ENCODE data around the gene TMEM271.
"Not testable (repeated sequence)": the region's sequence is repeated elsewhere in the genome, so short reads cannot be mapped to it uniquely, and the experiment has no call there.

The TMEM271 gene

DNA sequence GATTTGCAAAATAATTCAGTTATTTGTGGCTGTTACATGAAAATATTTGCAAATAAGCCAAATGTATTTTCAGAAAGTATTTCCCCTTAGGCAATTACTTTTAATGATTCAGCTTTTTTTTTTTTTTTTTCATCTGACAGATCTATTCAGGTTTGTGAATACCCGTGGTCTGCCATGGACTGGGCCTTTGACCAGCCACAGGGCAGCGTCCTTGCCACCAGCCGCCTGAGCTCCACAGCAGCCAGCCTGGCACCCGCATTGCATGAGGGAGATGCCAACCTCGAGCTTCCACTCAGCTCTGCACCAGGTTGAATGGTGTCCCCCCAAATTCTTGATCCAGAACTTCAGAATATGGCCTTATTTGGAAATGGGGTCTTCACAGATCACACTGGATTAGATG is 14.7 kb downstream of the TMEM271 start:
- no peak for DNase-seq

DNA sequence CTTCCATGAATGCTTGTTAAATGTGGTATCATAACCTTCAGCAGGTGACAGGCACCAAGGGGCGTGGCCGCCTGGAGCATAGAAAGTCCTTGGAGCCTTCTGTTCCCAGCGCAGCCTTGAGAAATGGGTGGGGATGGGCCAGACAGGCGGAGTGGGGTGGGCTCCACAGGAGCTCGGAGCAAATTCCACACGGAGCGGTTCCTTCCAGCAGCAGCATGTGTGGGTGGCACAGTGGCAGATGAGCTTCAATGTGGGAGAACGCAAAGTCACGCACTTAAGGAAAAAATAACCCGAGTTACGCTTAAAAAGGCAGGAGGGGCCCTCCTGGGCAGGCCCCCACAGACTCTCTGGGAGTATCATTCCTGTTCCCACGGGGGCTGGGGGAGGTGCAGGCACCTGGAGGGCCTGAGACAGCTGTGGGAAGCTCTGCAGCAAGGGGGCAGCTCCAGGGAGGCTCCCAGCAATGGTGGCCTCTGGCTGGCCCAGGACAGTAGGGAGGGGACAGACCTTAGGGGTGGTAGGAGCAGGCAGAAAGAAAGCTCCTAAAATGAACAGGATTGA is 15.3 kb downstream of the TMEM271 start:
- DNase-seq: no peak

DNA sequence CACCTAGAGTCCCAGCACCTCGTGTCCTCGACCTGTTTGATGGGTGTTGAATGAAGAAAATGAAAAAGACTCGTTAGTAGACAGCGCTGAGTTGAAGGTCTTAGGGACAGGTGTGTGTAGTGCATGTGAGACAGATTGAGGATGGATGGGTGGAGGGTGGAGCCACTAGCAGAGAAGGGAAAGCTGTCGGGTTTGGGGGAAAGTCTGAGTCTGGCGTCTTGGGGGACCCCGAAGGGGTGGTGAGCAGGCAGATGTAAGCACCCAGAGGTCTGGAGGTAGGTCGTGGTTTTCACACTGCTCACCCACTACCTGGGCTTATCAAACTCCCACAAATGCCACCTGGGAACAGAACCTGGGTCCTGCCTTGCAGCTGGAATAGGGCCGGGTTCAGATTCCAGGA is 16.0 kb downstream of the TMEM271 start:
- DNase-seq: no peak

DNA sequence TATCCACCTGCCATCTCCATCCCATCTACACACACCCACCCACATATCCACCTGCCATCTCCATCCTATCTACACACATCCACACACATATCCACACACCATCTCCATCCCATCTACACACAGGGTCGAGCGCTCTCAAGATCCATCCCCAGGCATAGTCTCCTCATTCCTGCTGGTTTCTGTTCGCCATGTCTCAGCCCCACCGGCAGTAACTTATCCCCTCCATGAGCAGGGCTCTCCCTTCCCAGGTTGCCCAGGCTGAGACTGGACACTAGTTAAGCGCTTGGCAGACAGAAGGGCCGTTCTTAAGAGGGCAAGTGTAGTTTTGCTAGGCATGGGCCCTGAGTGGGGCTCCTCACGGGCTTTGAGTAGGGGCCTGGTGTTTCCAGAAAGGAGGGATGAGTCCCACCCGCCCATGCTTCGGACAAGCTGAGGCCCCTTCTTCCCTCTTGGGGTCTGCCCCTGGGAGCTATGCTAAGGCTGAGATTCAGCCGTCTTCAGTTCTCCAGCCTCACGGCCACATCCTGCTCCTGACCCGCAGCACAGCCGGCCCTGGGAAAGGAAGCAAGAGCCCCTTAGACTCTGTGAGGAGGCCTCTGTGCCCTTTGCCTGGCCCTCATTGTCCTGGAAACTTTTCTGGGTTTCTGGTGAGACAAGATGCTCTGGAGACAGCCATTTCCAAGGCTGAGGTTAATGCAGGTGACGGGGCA is 20.4 kb downstream of the TMEM271 start:
- no peak for DNase-seq

- not testable (repeated sequence) for DNase-seq
Measured at GRCh38 chr4:554793-555320, 21.2 kb downstream of the TMEM271 start.

DNA sequence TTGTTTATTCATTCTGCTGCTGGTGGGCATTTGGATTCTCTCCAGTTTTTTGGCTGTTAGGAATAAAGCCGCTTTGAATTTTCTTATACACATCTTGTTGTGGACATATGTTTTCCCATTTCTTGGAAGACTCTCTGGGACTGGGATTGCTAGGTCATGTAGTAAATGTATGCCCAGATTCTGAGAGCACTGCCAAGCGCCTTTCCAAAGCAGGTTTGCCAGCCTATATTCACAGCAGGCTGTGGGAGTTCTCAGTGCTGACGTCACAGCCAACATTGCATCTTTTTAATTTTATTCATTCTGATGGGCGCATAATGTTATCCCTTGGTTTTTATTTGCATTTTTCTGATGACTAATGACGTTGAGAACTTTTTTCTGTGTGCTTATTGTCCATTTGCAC is 24.1 kb downstream of the TMEM271 start:
- no peak for DNase-seq

DNA sequence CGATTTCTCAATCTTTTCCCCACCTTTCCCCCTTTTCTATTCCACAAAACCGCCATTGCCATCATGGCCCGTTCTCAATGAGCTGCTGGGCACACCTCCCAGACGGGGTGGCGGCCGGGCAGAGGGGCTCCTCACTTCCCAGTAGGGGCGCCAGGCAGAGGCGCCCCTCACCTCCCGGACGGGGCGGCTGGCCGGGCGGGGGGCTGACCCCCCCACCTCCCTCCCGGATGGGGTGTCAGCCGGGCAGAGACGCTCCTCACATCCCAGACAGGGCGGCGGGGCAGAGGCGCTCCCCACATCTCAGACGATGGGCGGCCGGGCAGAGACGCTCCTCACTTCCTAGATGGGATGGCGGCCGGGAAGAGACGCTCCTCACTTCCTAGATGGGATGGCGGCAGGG is 25.8 kb downstream of the TMEM271 start:
- DNase-seq: not testable (repeated sequence)

DNA sequence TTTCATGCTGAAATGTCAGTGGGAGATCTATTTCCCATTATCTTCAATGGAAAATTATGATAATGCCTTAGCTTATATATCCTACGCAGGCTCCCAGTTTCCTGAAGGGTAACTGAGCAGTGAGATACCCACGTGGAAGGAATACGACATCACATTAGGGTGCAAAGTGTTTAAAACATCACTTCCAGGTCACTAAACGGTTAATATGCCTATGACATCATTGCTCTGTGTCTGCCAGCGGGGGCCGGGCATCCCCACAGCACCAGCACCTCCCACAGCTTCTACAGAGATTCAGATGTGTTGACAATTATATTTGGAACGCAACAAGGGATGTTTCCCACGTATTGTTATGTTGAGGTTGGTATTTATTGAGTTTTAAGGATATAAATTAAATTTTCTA is 27.1 kb downstream of the TMEM271 start:
- no peak for DNase-seq

GRCh38 chr4:545612-546011 is 30.5 kb downstream of the TMEM271 start:
- no peak for DNase-seq

GRCh38 chr4:544386-545105 is 31.5 kb downstream of the TMEM271 start:
- no peak for DNase-seq

GRCh38 chr4:541271-541670 is 34.8 kb downstream of the TMEM271 start:
- no peak for DNase-seq

DNA sequence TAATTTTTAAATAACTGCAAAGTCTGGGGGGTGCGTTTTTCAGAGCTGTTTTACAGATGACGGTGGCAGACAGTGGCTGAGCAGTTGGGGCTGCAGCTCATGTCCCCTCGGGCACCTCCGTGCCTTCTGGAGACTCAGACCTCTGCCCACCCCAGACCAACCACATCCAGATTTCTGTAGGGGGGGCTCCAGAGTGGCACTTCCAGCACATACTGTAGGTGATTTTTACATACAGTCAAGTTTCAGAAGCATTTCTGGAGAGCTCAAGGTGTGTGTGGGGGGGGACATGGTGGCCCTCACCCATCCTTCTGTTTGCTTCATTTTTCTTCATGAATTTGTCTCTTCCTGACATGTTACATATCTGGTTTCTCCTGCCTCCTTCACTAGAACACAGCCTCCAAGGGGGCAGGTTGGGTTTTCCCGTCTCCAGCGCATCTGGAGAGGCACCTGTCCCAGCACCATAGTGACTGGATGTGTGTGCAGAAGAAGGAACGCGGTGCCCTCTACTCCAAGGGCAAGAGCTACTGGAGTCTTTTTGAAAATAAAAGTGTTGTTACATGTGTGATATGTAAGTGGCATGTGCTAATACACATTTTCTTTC is 37.5 kb downstream of the TMEM271 start:
- no peak for DNase-seq

- DNase-seq: no peak
Measured at GRCh38 chr4:537436-538264, 38.4 kb downstream of the TMEM271 start.

- no peak for DNase-seq
Measured at GRCh38 chr4:536351-536972, 39.6 kb downstream of the TMEM271 start.

DNA sequence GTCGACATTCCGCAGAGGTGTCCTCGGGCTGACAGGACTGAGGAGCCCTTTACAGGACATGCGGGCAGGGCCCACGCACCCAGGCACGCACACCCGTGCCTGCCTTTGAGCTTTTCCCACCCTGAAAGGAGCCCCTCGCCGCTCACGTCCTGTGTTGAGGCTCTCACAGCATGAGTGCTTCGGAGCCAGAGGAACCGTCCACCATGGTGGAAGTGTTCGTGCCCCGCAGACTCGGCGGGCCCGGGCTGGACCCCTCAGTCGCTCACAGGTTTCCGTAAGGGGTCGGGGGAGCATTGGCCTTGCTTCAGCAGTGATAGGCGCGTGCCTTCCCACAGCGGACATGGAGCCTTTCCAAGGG is 40.2 kb downstream of the TMEM271 start:
- DNase-seq: no peak

GRCh38 chr4:535181-535923 is 40.7 kb downstream of the TMEM271 start:
- DNase-seq: no peak

GRCh38 chr4:534576-535151 is 41.4 kb downstream of the TMEM271 start:
- DNase-seq: no peak

DNA sequence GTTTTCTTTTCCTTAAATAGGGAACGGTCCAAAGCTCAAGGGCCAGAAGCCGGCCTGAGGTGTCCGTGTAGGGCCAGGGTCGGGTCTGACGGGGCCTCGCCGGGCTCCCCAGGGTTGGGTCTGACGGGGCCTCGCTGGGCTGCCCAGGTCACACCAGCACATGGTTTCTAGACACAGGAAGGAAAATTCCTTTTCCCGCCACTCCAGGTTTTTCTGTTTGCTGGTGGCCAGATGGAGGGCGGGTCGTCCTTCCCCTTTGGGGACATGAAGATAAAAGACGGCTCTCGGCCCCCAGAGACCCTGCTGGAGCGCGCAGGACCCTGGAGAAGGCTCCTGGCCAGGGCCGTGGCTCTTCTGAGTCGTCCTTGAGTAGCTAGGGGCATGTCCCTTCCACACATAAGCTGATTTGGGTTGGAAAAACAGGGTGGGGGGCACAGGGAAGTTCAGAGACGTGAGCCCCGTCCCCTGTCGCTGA is 42.0 kb downstream of the TMEM271 start:
- DNase-seq: no peak

DNA sequence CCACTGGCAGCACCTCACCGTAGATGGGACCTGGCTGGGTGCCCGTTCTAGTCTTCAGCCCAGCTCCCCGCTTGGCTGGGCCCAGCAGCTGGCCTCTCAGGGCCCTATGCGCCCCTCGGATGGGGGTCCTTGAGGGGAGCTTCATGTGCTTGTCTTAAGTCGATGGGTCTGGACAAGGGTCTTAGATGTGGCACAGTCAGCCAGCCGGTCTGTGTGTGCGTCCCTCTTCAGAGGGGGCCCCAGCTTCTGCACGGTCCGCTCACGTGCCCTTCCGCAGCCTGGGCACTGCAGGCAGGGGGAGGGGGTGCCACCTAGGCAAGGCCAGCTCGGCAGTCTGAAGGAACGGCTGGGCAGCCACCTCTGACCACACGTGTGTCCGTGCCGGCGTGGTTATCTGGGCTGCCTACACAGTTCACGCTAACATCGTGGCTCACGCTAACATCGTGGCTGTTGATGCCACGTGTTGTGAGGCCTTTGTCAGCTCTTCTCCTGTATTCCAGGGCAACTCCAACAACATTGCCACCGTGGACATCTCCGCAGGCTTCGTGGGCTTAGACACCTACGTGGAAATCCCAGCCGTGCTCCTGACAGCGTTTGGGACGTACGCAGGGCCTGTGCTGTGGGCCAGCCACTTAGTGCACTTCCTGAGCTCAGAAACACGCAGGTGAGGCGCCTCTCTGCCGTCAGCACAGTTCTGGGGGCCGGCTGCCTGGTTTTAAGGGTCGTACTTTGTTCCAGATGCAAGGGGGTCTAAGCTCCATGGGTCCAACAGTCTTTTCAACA is 42.6 kb downstream of the TMEM271 start:
- DNase-seq: no peak

All from stimulated activated CD4-positive, alpha-beta T cell treated with anti-CD3 and anti-CD28 coated beads, Interleukin-4, amount 100 ng/mL, for 24 hours (primary cell).